HepG2 (cell line): ENCODE measurements around the gene TM4SF5. TPM values are rescaled to one million over a fixed set of nuclear protein-coding genes. Genes with fewer than 3 reads are reported as not detected.
A peak's percentile ranks its signal among the peaks of the same experiment; 100 is the strongest.

Experiments
- AGO2 ChIP-seq: fragments of 200-400 bp; formaldehyde crosslinking; optimal IDR thresholded peaks from 2 replicates; pipeline ENCODE3; 2017; ENCODE audit warnings: mild to moderate bottlenecking, low read depth, low read length, moderate library complexity
- ATF4 ChIP-seq, 2 experiments: fragments of 450-650 bp in 1 of 2; sonication (generic) in 1 of 2; formaldehyde crosslinking; IDR thresholded peaks; 2 replicates each; pipeline versions ENCODE4 v1.5.0 to v1.8.0; 2020 to 2022; ENCODE audit warnings: mild to moderate bottlenecking in 1 of 2, missing genetic modification reagents in 1 of 2
- DBP ChIP-seq: sonication (generic); formaldehyde crosslinking; IDR thresholded peaks from 2 replicates; pipeline ENCODE4 v1.4.0; 2020; ENCODE audit warnings: missing genetic modification reagents; ENCODE audit errors: not compliant biosample characterization
- E2F5 ChIP-seq: sonication (generic); formaldehyde crosslinking; conservative IDR thresholded peaks from 2 replicates; pipeline ENCODE4 v1.4.0; 2020; ENCODE audit warnings: missing genetic modification reagents
- EEA1 ChIP-seq: sonication (generic); formaldehyde crosslinking; IDR thresholded peaks from 2 replicates; pipeline ENCODE4 v1.5.1; 2020; ENCODE audit warnings: mild to moderate bottlenecking, missing genetic modification reagents, borderline replicate concordance
- ELK4 ChIP-seq: sonication (generic); formaldehyde crosslinking; IDR thresholded peaks from 2 replicates; pipeline ENCODE4 v1.9.0; 2021; ENCODE audit warnings: missing genetic modification reagents, borderline replicate concordance
- FOSL2 ChIP-seq: sonication (generic); formaldehyde crosslinking; IDR thresholded peaks from 2 replicates; pipeline ENCODE4 v1.4.0; 2020; ENCODE audit warnings: missing genetic modification reagents
- HNRNPUL1 ChIP-seq: fragments of 200-400 bp; formaldehyde crosslinking; IDR thresholded peaks from 2 replicates; pipeline ENCODE4 v1.6.1; 2017; ENCODE audit warnings: low read depth, mild to moderate bottlenecking, low read length, moderate library complexity
- HOXA7 ChIP-seq: sonication (generic); formaldehyde crosslinking; IDR thresholded peaks from 2 replicates; pipeline ENCODE4 v1.8.1; 2022; ENCODE audit warnings: mild to moderate bottlenecking, missing genetic modification reagents, moderate library complexity
- MLXIP ChIP-seq: sonication (generic); formaldehyde crosslinking; IDR thresholded peaks from 2 replicates; pipeline ENCODE4 v1.9.0; 2021; ENCODE audit warnings: missing genetic modification reagents, borderline replicate concordance
- SP5 ChIP-seq: IDR thresholded peaks from 2 replicates; pipeline ENCODE4 v1.6.1; 2016; ENCODE audit warnings: low read depth, borderline replicate concordance
- ZNF556 ChIP-seq: sonication (generic); formaldehyde crosslinking; IDR thresholded peaks from 2 replicates; pipeline ENCODE4 v1.4.0; 2020; ENCODE audit warnings: mild to moderate bottlenecking, missing genetic modification reagents, borderline replicate concordance
- ZNF691 ChIP-seq: sonication (generic); formaldehyde crosslinking; IDR thresholded peaks from 2 replicates; pipeline ENCODE4 v1.4.0; 2020; ENCODE audit warnings: missing genetic modification reagents, low read depth, mild to moderate bottlenecking, borderline replicate concordance
- ZNF777 ChIP-seq: sonication (generic); formaldehyde crosslinking; IDR thresholded peaks from 2 replicates; pipeline ENCODE4 v1.4.0; 2020; ENCODE audit warnings: missing genetic modification reagents
- polyA plus RNA-seq, 8 experiments: library from polyadenylated mRNA; depleted of rRNA in 3 of 8; stranded (reverse) in 7 of 8; unstranded in 1 of 8; fragments of >200 nt; fragmentation: Illumina TruSeq in 4 of 8; extraction: Trizol in 4 of 8; gene quantifications; 2 replicates each; pipeline versions ENCODE4 v1.2.1 to v1.2.3, GENCODE V29; 2011 to 2016; ENCODE audit warnings: low read depth in 4 of 8, missing spikeins in 1 of 8, mixed read lengths in 1 of 8; ENCODE audit not compliant: insufficient read depth in 1 of 8
- total RNA-seq, 5 experiments: library from RNA; depleted of rRNA; stranded (reverse); fragments of >200 nt; fragmentation: Illumina TruSeq; extraction: Trizol; gene quantifications; 2 replicates each; pipeline ENCODE4 v1.2.3, GENCODE V29; 2016; ENCODE audit warnings: low read depth in 1 of 5

Gene TM4SF5
- total and polyA plus RNA-seq, 2 of the 13 experiments (the other 11 are each of a cell fraction or from before 2014, with no cell fraction given) = 30.1 to 126 TPM

GRCh38 chr17:4789951-4790704, 18.4 kb downstream of the TM4SF5 start (continued):
- TF ChIP-seq ELK4 (0 out of 2 replicates have a peak, but pooled peaks have one; percentile 42), ZNF556 (CRISPR knock-in tag) (peak; percentile 61), ZNF777 (peak; percentile 71; the same call in 1 of the 2 replicates), MLXIP (CRISPR knock-in tag) (peak; percentile 36; the same call in 1 of the 2 replicates), SP5 (CRISPR knock-in tag) (no peak), HNRNPUL1 (peak; percentile 22; the same call in 1 of the 2 replicates), AGO2 (peak; percentile 79), ZNF691 (CRISPR knock-in tag) (peak; percentile 77; the same call in 1 of the 2 replicates), HOXA7 (CRISPR knock-in tag) (no peak), FOSL2 (CRISPR knock-in tag) (0 out of 2 replicates have a peak, but pooled peaks have one; percentile 11), EEA1 (CRISPR knock-in tag) (peak; percentile 73; the same call in 1 of the 2 replicates), ATF4 (CRISPR knock-in tag; IDR thresholded peaks at IDR 0.05) (peak in 1 of 2 experiments; percentile 69; a peak in 2 of 4 replicates), E2F5 (CRISPR knock-in tag) (peak; percentile 71; the same call in 1 of the 2 replicates), DBP (CRISPR knock-in tag) (peak; percentile 71)
